ENCODE measurements around the gene SF1. TPM values are rescaled to one million over a fixed set of nuclear protein-coding genes. Genes with fewer than 3 reads are reported as not detected.
A peak's percentile ranks its signal among the peaks of the same experiment; 100 is the strongest.

The SF1 gene
- total RNA-seq, 1 experiment from 2014 or later, result 285 TPM

GRCh38 chr11:64762277-64762673 lies 16.1 kb downstream of the SF1 start (continued):
- TF ChIP-seq PRDM15 (CRISPR knock-in tag; IDR thresholded peaks at IDR 0.05) (peak; percentile 54; the same call in 1 of the 2 replicates), ZBTB43 (CRISPR knock-in tag; IDR thresholded peaks at IDR 0.05) (no peak)

DNA sequence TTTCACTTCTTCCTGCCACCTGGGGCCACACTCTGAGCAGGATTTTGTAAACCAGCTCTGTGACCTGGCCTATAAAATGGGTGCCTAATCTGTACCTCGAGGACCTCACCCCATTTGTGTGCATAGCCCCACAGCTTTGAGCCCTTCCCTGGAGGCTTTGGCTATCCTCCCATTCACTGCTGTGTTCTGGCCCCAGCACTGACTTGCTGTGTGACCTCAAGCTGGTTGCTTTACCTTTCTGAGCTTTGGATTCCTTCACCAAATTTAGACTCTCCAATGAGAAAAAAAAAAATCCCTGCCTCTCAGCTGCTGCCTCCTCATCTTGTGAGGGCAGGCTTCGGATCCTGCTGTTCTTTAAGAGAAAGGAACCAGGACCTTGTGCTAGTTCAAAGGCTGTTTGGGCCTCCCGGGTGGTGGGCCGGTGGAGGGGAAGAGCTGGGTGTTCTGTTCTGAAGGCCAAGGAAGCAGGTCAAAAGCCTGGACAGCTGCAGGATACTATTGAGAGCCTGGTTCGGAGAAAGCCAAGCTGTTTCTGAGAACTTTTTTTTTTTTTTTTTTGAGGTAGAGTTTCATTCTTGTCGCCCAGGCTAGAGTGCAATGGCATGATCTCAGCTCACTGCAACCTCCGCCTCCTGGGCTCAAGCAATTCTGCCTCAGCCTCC lies 17.5 kb downstream of the SF1 start:
- H3K4me3 Mint-ChIP-seq, result no peak overlapping the region
- peak overlapping the region; percentile 79 for H3K27ac Mint-ChIP-seq
- no peak for DNase-seq (ENCODE audit: low spot score)
- H3K27me3 Mint-ChIP-seq (ENCODE audit: low read depth), result no peaks in the 10 kb centered on the region; the same call in 1 of the 2 replicates
- peaks cover 73% of the 10 kb centered on the region for H3K4me1 Mint-ChIP-seq
- peaks cover 16% of the 10 kb centered on the region for H3K36me3 Mint-ChIP-seq
- no peaks in the 10 kb centered on the region for H3K9me3 Mint-ChIP-seq
- TF ChIP-seq GTF2I (CRISPR knock-in tag; conservative IDR thresholded peaks at IDR 0.05) (0 out of 2 replicates have a peak, but pooled peaks have one; percentile 70), NR3C1 (CRISPR knock-in tag; conservative IDR thresholded peaks at IDR 0.05; ENCODE audit: low read depth) (no peak)
- ATAC-seq, result no peak
- ChIA-PET CTCF (interaction anchor here (0.6 to 7.5 kb wide), 8 partner anchors 10 to 350 kb away, joined by 3 to 150 read pairs (median 4); partner anchors contain the start of genes RASGRP2, SF1 and TM7SF2), POLR2A (interaction anchor here (0.6 to 5.0 kb wide), 12 partner anchors 14 to 832 kb away, joined by 3 to 45 read pairs (median 4); partner anchors contain the start of genes RASGRP2 and SF1)

- peak within 1 kb of the TSS; percentile 50 for H3K4me3 Mint-ChIP-seq
- ATAC-seq (peak; percentile 76), DNase-seq (ENCODE audit: low spot score) (peak; percentile 84)
- peaks cover 67% of the 10 kb centered on the region for H3K4me1 Mint-ChIP-seq
- H3K27me3 Mint-ChIP-seq (ENCODE audit: low read depth), result no peaks in the 10 kb centered on the region; the same call in 1 of the 2 replicates
- H3K9me3 Mint-ChIP-seq, result no peaks in the 10 kb centered on the region
- H3K36me3 Mint-ChIP-seq, result peaks cover 10% of the 10 kb centered on the region
- ChIA-PET POLR2A (interaction anchor here (0.7 to 5.0 kb wide), 9 partner anchors 13 to 540 kb away, joined by 3 to 45 read pairs (median 3); partner anchors contain the start of gene SF1), CTCF (interaction anchor here (0.6 to 7.5 kb wide), 17 partner anchors 8 to 475 kb away, joined by 3 to 150 read pairs (median 4); partner anchors contain the start of genes BAD, NRXN2, RASGRP2 and SF1)
- H3K27ac Mint-ChIP-seq, result peak within 1 kb of the TSS; percentile 94
- TF ChIP-seq, protein P1, sequence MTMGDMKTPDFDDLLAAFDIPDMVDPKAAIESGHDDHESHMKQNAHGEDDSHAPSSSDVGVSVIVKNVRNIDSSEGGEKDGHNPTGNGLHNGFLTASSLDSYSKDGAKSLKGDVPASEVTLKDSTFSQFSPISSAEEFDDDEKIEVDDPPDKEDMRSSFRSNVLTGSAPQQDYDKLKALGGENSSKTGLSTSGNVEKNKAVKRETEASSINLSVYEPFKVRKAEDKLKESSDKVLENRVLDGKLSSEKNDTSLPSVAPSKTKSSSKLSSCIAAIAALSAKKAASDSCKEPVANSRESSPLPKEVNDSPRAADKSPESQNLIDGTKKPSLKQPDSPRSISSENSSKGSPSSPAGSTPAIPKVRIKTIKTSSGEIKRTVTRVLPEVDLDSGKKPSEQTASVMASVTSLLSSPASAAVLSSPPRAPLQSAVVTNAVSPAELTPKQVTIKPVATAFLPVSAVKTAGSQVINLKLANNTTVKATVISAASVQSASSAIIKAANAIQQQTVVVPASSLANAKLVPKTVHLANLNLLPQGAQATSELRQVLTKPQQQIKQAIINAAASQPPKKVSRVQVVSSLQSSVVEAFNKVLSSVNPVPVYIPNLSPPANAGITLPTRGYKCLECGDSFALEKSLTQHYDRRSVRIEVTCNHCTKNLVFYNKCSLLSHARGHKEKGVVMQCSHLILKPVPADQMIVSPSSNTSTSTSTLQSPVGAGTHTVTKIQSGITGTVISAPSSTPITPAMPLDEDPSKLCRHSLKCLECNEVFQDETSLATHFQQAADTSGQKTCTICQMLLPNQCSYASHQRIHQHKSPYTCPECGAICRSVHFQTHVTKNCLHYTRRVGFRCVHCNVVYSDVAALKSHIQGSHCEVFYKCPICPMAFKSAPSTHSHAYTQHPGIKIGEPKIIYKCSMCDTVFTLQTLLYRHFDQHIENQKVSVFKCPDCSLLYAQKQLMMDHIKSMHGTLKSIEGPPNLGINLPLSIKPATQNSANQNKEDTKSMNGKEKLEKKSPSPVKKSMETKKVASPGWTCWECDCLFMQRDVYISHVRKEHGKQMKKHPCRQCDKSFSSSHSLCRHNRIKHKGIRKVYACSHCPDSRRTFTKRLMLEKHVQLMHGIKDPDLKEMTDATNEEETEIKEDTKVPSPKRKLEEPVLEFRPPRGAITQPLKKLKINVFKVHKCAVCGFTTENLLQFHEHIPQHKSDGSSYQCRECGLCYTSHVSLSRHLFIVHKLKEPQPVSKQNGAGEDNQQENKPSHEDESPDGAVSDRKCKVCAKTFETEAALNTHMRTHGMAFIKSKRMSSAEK (CRISPR knock-in tag; IDR thresholded peaks at IDR 0.05; ENCODE audit: borderline replicate concordance), result no peak
- TF ChIP-seq ZNF423 (CRISPR knock-in tag; IDR thresholded peaks at IDR 0.05) (no peak), NR1H2 (CRISPR knock-in tag; IDR thresholded peaks at IDR 0.05) (no peak), GTF2I (CRISPR knock-in tag; conservative IDR thresholded peaks at IDR 0.05) (no peak), GABPB1 (CRISPR knock-in tag; IDR thresholded peaks at IDR 0.05) (no peak), ZNF138 (CRISPR knock-in tag; conservative IDR thresholded peaks at IDR 0.05) (no peak), ESRRA (CRISPR knock-in tag; IDR thresholded peaks at IDR 0.05; ENCODE audit: borderline replicate concordance) (no peak), FOXJ3 (CRISPR knock-in tag; IDR thresholded peaks at IDR 0.05; ENCODE audit: borderline replicate concordance) (no peak), JAZF1 (CRISPR knock-in tag; IDR thresholded peaks at IDR 0.05) (no peak), CBFB (CRISPR knock-in tag; IDR thresholded peaks at IDR 0.05; ENCODE audit: low read depth) (no peak), TP53 (CRISPR knock-in tag; IDR thresholded peaks at IDR 0.05) (no peak)
- TF ChIP-seq, protein P2, sequence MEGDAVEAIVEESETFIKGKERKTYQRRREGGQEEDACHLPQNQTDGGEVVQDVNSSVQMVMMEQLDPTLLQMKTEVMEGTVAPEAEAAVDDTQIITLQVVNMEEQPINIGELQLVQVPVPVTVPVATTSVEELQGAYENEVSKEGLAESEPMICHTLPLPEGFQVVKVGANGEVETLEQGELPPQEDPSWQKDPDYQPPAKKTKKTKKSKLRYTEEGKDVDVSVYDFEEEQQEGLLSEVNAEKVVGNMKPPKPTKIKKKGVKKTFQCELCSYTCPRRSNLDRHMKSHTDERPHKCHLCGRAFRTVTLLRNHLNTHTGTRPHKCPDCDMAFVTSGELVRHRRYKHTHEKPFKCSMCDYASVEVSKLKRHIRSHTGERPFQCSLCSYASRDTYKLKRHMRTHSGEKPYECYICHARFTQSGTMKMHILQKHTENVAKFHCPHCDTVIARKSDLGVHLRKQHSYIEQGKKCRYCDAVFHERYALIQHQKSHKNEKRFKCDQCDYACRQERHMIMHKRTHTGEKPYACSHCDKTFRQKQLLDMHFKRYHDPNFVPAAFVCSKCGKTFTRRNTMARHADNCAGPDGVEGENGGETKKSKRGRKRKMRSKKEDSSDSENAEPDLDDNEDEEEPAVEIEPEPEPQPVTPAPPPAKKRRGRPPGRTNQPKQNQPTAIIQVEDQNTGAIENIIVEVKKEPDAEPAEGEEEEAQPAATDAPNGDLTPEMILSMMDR (IDR thresholded peaks at IDR 0.05), result no peak
Observed at GRCh38 chr11:64759722-64760719, 18.3 kb downstream of the SF1 start, which contains the start of gene PYGM. PYGM (minus strand) TSS chr11:64759974; CDS start chr11:64759898, 76 bp downstream.
